HG03469 (cell line): ENCODE data around the gene MACO1.

Experiments used
- ATAC-seq: cut with Tn5 transposase; IDR thresholded peaks from one replicate; pipeline ENCODE4 v1.9.1; 2021; ENCODE audit warnings: mild to moderate bottlenecking, moderate library complexity, moderate number of reproducible peaks; ENCODE audit not compliant: unreplicated experiment

MACO1 gene

GRCh38 chr1:25520446-25521061 is 89.9 kb downstream of the MACO1 start:
- ATAC-seq, result no peak

GRCh38 chr1:25522031-25522655 is 91.4 kb downstream of the MACO1 start:
- ATAC-seq, result no peak

GRCh38 chr1:25523542-25523941 is 92.8 kb downstream of the MACO1 start:
- no peak for ATAC-seq

- no peak for ATAC-seq
Measured at GRCh38 chr1:25524568-25525360, 94.1 kb downstream of the MACO1 start.

- ATAC-seq, result no peak
Measured at GRCh38 chr1:25525361-25525688, 94.6 kb downstream of the MACO1 start.

GRCh38 chr1:25526753-25527152 is 96.1 kb downstream of the MACO1 start:
- no peak for ATAC-seq

GRCh38 chr1:25527226-25527846 is 96.6 kb downstream of the MACO1 start:
- no peak for ATAC-seq

GRCh38 chr1:25527946-25528595 is 97.4 kb downstream of the MACO1 start:
- ATAC-seq, result no peak

- no peak for ATAC-seq
Measured at GRCh38 chr1:25528881-25529517, 98.3 kb downstream of the MACO1 start.

- no peak for ATAC-seq
Measured at GRCh38 chr1:25529518-25530185, 99.0 kb downstream of the MACO1 start.

- no peak for ATAC-seq
Measured at GRCh38 chr1:25530186-25531081, 99.7 kb downstream of the MACO1 start.

- ATAC-seq, result no peak
Measured at GRCh38 chr1:25531082-25531461, 100.4 kb downstream of the MACO1 start.

- ATAC-seq, result no peak
Measured at GRCh38 chr1:25532970-25533369, 102.3 kb downstream of the MACO1 start.

GRCh38 chr1:25533775-25534409 is 103.2 kb downstream of the MACO1 start:
- no peak for ATAC-seq

GRCh38 chr1:25534410-25534788 is 103.7 kb downstream of the MACO1 start:
- ATAC-seq, result no peak

- ATAC-seq, result no peak
Measured at GRCh38 chr1:25536124-25536523, 105.4 kb downstream of the MACO1 start.

GRCh38 chr1:25537153-25537831 is 106.6 kb downstream of the MACO1 start:
- no peak for ATAC-seq

GRCh38 chr1:25538191-25538767 is 107.6 kb downstream of the MACO1 start:
- no peak for ATAC-seq
